Fibroblast of upper back skin (primary cell): Measurements from ENCODE around the gene CMTM1.
"Not testable (repeated sequence)": the region's sequence is repeated elsewhere in the genome, so short reads cannot be mapped to it uniquely, and the experiment has no call there.

ENCODE experiments used
- DNase-seq: peaks from one replicate; pipeline ENCODE4 v3.0.0-alpha.2; 2013

Gene CMTM1

DNA sequence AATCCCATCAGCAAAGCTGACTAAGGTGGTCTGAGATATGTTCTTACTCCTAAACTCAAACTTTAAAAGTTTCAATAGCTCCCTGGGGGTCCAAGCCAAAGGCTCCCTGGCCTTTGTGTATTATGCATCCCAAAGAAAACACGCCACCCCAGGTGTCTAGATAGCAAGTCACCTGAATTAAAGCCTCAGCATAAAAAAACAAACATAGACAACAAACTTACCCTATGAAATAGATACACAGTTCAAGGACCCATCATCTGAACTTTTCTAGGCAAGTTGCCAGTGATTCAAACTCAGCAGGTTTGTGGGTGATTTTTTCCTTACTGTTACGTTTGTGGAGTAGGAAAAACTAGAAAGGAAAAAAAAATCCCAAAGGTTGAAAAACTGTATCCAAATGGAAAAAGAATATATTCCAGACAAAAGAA lies 50.8 kb downstream of the CMTM1 start:
- DNase-seq: no peak

GRCh38 chr16:66617728-66618127 lies 51.5 kb downstream of the CMTM1 start:
- no peak for DNase-seq

DNA sequence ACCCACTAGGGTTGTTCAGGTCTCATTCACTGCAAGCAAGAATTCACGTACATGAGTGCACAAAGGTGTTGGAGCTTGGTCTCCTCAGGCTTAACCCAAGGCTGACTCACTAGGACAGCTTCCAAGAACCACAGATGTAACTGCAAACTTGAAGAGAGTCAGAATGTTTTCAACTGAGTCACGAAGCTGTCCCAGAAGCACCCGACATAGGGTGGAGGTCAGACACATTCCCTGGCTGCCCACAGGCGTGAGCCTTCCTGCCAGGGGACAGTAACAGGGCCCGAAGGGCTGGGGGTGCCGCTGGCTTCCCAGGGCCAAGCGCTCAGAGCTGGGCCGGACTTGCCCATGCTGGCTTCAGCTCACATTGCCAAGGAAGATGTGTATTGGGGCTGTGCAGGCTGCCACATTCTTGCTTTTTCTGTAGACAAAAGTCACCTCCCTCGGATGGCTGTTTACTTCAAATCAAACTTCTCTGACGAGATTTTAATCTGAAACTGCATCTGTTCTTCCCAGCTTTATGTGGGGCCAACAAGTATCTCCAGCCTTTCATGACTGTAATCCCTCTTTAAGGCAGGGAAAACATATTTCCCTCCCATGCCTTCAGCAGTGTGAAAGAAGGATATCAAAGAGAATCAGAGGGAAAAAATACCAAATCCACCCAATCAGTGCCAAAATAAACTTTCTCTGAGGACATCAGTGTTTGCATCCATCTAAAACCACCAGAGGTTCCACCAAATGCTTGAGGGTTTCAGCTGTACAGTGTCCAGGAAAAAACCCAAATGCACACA lies 52.5 kb downstream of the CMTM1 start:
- DNase-seq: peak; percentile 97

- DNase-seq: peak; percentile 90
Measured at GRCh38 chr16:66619534-66620428, 53.5 kb downstream of the CMTM1 start.

DNA sequence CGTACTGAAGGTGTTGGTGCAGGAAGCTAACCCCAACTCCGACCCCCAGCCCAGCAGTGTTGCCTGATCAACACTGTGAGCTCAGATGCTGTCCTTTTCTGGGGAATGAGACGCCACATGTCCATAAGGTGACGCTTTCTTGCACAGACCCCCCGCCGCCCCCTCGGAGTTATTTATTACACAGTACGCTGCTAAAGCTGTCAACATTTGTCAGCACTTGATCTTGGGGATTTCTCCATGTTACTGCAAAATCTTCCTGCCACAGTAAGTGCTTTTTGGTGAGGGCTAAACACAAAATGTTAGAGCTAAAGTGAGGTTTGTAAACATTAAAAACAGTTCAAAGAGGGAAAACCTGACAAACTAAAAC lies 54.2 kb downstream of the CMTM1 start:
- DNase-seq: no peak

DNA sequence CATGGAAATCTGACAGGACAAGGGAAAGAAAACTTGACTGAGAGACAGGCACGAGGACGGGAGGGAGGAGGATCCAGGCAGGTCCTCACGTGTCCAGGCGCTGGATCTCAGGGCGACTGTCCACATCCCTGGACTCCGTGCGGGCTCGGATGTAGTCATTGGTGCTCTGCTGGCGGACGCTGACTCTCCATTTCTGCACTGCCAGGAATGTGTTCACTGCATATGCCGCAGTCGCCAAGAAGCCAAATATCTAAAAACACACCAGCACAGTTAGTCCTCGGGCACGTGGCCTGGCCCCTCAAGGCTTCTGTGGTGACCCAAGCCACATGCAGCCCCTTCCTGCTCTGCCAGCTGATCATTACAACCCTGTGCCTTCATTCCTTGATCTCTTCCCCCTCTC lies 55.7 kb downstream of the CMTM1 start:
- DNase-seq: no peak

GRCh38 chr16:66622863-66623262 lies 56.6 kb downstream of the CMTM1 start:
- no peak for DNase-seq

- no peak for DNase-seq
Measured at GRCh38 chr16:66623755-66624154, 57.5 kb downstream of the CMTM1 start.

DNA sequence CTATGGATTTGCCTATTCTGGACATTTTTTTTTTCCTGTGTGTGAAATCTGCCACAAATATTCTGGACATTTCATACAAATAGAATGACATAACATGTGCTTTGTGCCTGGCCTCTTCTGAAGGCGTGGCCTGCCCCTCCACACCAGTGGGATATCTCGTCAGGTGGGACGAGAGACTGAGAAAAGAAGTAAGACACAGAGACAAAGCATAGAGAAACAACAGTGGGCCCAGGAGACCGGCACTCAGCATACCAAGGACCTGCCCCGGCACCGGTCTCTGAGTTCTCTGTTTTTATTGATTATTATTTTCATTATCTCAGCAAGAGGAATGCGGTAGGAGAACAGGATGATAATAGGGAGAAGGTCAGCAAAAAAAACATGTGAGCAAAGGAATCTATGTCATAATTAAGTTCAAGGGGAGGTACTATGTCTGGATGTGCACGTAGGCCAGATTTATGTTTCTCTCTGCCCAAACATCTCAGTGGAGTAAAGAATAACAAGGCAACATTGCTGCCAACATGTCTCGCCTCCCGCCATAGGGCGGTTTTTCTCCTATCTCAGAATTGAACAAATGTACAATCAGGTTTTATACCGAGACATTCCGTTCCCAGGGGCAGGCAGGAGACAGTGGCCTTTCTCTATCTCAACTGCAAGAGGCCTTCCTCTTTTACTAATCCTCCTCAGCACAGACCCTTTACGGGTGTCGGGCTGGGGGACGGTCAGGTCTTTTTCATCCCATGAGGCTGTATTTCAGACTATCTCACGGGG lies 61.6 kb downstream of the CMTM1 start:
- DNase-seq: not testable (repeated sequence)
